Retina (tissue), 1 donor: ENCODE results near the gene CRPPA.

Experiments used
- DNase-seq: peaks from one replicate; pipeline ENCODE4 v3.0.0-alpha.2; 2016

CRPPA gene

DNA sequence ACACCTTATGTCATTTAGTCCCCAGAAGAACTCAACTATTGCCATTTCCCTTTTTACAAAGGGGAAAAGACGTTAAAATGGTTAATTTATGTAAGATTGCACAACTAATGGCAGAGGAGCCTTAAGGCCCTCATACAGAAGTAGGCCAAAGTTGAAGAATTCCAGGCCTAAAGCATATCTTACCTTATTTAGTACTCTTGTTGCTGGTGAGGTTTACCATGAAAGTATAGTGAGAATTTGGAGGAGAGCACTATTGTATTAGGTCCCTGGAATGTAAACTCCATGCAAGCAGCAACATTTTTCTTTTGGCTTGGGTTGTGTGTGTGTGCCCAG lies 731 bp upstream of the CRPPA start:
- peak; percentile 10 for DNase-seq

GRCh38 chr7:16420649-16421332 lies 547 bp downstream of the CRPPA start:
- DNase-seq, result peak; percentile 96

- no peak for DNase-seq
Measured at GRCh38 chr7:16420329-16420648, 1.0 kb downstream of the CRPPA start.

DNA sequence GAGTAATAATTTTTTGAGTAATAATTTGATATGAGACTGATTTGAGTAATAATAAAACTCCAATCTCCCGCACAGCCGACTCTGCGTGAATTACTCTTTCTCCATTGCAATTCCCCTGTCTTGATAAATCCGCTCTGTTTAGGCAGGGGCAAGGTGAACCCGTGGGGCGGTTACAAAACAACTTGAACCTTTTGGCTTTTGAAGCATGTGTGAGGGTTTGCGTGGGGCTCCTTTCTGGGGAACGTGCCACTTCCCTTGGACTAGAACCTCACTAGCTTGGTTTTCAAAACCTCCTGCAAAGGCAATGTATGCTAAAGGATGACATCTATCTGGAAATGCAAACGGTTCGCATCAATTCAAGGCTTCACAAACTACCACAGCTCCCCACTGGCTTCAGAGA lies 1.5 kb downstream of the CRPPA start:
- peak; percentile 15 for DNase-seq

DNA sequence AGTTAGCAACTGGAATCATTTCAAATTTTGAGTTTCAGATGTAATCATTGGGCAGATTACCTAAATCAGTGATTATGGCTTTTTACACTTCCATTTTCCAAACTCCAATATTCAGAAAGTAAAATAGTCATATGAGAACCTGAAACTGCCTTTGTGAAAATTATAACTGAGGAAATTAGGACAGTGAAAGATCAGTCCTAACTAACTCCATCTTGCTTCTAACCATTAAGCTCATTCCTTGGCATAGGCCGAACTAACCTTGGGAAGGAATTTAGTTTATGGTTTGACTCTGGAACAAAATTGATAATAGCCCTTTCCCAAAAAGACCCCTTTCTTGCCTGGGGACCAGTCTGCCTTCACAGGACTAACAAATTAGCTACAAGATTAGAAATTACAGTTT lies 2.2 kb downstream of the CRPPA start:
- no peak for DNase-seq

DNA sequence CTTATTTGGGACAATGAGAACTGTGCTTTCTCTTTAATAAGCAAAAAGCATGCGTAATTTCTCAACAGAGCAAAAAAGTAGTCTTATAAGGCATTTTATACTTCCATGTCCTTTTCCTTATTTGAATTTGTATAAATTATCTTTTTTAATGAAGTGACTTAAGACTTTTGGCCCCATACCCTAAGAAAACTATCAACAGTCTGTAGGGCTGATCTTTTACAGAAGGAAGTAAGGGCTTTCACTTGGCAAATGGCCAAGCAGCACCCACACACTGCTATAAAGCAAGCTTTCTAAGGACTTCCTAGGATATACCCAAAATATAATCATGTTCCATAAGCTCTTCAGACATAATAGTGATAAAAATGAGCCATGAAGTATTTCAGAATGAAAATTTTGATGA lies 3.4 kb downstream of the CRPPA start:
- no peak for DNase-seq

DNA sequence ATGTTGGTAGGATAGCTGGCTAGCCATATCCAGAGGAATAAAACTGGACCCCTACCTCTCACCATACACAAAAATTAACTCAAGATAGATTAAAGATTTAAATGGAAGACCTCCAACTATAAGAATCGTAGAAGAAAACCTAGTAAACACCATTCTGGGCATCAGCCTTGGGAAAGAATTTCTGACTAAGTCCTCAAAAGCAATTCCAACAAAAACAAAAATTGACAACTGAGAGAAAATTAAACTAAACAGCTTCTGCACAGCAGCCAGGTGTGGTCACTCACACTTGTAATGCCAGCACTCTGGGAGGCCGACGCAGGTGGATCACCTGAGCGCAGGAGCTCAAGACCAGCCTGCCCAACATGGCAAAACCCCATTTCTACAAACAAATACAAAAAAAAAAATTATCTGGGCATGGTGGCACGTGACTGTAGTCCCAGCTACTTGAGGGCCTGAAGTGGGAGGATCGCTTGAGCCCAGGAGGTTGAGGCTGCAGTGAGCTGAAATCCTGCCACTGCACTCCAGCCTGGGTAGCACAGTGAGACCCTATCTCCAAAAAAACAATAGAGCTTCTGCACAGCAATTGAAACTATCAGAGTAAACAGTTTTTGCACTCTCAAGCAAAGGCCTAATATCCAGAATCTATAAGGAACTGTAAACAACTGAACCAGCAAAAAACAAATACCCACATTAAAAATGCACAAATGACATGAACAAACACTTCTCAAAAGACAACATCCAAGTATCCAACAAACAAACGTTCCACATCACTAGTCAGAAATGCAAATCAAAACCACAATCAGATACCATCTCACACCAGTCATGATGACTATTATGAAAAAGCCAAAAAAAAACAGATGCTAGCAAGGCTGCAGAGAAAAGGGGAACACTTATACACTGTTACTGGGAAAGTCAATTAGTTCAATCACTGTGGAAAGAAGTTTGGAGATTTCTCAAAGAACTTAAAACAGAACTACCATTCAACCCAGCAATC lies 4.8 kb downstream of the CRPPA start:
- DNase-seq, result no peak

DNA sequence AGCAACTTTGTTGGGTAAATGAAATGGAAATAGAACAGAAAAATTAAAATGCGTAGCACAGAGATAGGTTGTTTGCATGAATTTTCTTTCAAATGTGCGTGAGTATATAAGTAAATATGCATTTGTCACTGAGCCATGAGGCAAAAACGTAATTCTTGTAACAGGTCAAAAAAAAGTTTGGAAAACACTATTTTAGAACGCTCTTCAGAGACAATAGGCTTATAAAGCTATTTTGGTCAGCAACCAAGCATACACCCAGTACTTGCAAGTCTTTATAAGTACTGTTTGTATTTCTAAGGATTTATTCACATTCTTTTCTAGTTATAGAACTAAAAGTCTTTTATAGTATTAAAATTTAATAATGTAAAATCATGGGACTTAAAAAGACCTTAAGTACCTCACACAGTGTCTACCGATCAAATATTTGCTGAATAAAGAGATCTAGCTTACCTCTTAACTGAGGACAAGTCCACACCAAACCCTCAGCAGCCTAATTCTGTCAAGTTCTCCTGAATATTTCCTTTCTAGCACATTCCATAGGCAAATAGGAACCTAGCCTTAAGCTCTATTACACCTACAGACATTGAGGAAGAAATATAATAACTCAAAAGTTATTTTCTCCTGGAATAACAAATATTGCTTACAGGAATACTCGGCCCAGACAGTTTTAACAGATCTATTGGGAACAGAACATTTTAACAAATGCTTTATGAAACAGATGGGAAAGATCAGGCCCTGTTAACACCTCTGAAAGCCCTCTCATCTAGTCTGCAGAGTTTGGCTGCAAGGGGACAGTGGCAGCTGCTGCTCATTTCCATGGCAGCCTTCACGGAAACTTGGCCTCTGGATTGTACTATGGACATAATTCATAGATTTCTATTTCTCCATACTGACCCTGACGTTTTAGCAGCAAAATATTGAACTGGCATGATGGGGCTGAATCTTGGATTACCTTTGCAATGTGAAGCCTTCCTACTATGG lies 8.8 kb downstream of the CRPPA start:
- DNase-seq, result no peak

GRCh38 chr7:16411391-16411790 lies 9.9 kb downstream of the CRPPA start:
- no peak for DNase-seq

- no peak for DNase-seq
Measured at GRCh38 chr7:16409777-16410176, 11.6 kb downstream of the CRPPA start.

- DNase-seq, result no peak
Measured at GRCh38 chr7:16404636-16405035, 16.7 kb downstream of the CRPPA start.

DNA sequence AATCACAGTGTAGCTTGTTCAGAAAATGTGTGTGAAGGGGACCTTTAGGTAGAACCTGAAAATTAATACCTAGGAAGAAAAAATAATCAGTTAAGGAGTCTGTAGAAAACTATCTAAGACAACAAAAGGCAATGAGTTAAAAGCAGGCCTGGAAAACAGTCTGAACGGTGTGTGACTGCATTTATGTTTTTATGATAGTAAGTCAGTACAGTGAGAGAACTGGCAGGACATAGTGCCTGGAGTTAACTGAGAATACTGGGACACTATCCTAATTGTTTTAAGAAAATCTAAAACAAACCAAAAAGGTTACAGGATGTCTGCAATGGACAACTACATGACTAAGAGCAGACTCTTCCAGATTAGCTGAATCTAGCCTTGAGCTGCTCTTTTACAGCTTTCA lies 17.9 kb downstream of the CRPPA start:
- no peak for DNase-seq

DNA sequence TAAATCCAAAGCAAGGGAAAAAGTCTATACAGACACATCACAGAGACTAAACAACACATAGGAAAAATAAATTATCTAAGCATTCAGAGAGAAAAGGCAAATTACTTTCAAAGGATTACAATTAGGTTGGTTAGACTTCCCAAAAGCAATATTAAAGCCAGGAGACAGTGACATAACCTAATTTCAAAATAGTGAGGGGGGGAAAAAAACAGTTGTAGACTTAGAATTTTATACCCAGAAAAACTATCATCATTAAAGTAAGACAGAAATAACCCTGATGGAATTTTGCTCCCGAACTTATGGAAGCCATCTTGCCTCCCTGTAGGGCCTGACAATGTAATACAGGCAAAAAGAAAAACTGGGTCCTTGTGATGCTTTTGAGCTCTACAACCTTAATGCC lies 18.4 kb downstream of the CRPPA start:
- no peak for DNase-seq

- DNase-seq, result no peak
Measured at GRCh38 chr7:16402091-16402490, 19.2 kb downstream of the CRPPA start.

DNA sequence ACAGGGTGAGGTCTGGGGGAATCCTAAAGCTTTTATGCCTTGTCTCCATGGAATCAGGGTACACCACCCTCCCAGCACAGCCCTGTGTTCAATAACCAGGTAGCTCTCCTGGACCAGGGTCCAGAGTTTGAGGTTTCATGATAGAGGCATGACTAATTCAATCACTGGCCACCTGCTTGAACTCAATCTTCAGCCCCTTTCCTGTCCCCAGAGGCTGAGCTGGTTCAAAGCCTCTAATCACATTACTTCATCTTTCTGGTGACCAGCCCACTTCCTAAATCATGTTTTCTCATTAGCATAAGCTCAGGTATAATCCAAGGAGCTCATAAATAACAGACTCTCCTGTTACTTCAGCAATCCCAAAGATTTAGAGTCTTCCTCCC lies 20.5 kb downstream of the CRPPA start:
- no peak for DNase-seq

GRCh38 chr7:16399916-16400892 lies 21.1 kb downstream of the CRPPA start:
- no peak for DNase-seq

- no peak for DNase-seq
Measured at GRCh38 chr7:16399265-16399831, 22.0 kb downstream of the CRPPA start.

DNA sequence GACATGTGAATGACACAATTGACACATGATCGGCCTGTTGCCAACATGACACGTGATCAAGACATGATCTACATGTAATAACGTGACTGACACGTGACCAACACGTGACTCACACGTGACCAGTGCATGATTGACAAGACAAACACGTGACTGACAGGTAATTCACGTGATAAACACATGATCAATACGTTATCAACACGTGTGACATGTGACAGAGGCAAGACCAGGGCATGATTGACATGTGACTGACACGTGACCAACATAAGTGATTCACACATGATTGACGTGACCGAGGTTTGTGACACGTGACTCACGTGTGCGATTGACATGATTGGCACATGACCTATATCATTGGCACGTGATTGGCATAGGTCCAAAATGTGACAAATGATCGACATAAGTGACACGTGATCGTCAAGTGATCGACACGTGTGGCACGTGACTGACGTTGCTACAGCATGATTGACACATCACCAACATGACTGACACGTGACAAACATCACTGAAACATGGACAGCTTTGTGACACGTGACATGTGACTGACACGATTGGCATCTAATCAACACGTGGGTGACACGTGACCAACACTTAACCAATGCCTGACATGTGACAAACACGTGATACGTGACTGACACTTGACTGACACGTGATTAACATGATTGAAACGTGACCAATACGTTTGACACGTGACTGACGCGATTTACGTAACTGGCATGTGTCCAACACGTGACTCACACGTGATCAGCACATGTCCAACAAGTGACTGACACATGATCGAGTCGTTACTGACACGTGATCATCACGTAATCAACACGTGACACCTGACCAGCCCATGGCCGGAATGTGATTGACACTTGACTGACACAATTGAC lies 23.0 kb downstream of the CRPPA start:
- DNase-seq, result no peak

GRCh38 chr7:16397501-16398145 lies 23.7 kb downstream of the CRPPA start:
- DNase-seq, result no peak
